Measurements from ENCODE around the gene CCDC92B.

The CCDC92B gene

DNA sequence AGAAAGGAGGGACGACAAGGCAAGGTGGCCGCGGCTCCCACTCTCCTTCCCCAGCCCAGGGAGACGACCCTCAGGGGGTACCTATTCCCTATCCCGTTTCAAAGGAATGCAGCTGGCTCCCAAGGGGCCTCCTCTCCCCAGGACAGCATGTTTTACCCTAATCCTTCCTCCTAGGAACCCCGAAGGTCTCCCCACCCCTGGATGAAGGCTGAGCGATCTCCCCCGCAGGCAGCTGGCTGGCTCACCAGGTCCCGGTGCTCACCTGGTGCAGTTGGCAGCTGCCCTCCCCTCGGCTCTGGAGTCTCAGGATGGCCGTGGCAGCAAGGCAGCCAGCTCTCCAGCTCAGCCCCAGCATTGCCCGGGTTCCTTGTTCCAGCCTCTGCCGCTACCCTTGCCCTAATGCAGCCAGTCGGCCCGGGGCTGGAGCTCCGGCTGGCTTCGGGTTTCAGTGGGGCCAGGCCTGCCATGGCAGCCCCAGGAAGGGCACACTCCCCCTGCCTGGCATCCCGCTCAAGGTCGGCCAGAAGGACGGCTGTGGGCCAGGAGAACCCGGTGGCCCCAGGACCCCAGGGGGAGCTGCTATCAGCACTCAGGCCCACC is 42.4 kb downstream of the CCDC92B start:
- H3K4me2 ChIP-seq, result peak overlapping the region; percentile 99
- peaks cover 94% of the 10 kb centered on the region for H4K20me1 ChIP-seq
- no peak overlapping the region for H3K4me3 ChIP-seq
- H3K9me3 ChIP-seq, result no peaks in the 10 kb centered on the region
- no peak for TF ChIP-seq Cebpa-rat (IDR thresholded peaks at IDR 0.05)
- peaks cover 58% of the 10 kb centered on the region for H3K36me3 ChIP-seq
- H3K27me3 ChIP-seq, result no peaks in the 10 kb centered on the region
- peak overlapping the region; percentile 72 for H3K27ac ChIP-seq
- peak overlapping the region; percentile 96; the same call in 1 of the 2 replicates for H3K9ac ChIP-seq
- peaks cover 62% of the 10 kb centered on the region for H3K4me1 ChIP-seq

DNA sequence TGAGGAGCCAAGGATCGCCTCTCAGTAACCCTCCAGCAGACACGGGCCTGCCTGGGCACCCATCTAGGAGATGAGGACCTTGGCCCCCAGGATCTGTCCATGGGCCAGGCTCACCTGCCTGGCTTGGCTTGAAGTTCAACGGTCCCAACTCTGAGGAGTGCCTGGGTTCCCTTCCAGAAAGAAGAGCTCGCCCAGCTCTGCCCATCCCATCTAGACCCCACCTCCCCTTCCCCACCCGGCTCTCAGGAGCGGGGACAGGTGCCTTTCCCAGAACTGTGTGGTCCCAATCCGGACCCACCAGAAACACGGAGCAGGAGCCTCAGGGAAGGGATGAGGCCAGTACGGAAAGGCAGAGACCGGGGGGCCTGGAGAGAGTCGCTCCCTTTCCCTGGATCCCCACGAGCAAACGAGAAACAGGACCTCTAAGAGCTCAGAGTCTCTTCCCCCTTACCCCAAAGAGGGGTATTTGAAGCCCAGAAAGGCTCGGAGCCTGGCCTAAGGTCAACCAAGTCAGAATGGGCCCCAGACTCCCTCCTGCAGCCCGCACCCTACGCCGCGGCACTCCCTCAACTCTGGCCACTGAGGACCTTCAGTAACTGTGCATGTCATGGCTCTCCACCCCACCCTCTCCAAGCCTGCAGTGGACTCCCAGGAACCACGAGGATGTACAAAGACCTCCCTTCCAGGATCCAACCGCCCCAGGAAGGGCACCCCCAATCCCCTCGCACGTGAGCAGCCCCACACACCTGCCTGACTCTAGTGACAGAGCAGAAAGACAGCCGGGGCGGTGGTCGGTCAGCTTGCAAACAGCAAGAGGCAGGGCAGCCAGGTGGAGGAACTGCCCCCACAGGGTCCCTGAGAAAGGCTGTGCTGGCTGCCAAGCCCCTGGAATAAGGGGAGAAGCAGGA is 43.3 kb downstream of the CCDC92B start:
- Histone ChIP-seq H3K9ac (peak overlapping the region; percentile 96; the same call in 1 of the 2 replicates), H3K27me3 (no peaks in the 10 kb centered on the region), H3K4me2 (peak overlapping the region; percentile 30; the same call in 1 of the 2 replicates), H3K27ac (peak overlapping the region; percentile 35; the same call in 1 of the 2 replicates), H3K4me3 (no peak overlapping the region), H3K9me3 (no peaks in the 10 kb centered on the region), H4K20me1 (peaks cover 99% of the 10 kb centered on the region), H3K4me1 (peaks cover 61% of the 10 kb centered on the region), H3K36me3 (peaks cover 67% of the 10 kb centered on the region)
- TF ChIP-seq Cebpa-rat (IDR thresholded peaks at IDR 0.05), result no peak

DNA sequence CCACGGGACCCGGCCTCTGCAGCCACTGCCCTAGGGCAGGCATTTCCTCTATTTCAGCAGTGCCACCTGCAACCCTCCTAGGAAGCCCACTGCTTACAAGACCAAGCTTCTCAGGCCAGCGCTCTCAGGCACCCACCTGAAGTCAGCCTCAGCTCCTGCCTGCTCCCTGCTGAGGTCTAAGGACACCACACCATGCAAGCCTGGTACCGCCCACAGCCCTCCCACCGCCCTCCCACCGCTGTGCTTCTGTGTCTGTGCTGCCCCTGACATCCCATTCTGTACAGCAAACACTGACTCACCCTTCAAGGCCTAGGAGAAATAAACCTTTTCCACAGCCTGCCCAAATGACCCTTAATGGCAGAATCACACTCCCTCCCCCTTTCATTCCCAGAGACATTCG is 44.2 kb downstream of the CCDC92B start:
- Histone ChIP-seq H3K4me1 (peaks cover 56% of the 10 kb centered on the region), H3K27me3 (no peaks in the 10 kb centered on the region), H3K9me3 (no peaks in the 10 kb centered on the region), H3K4me2 (peak overlapping the region; percentile 30; the same call in 1 of the 2 replicates), H4K20me1 (peaks cover 99% of the 10 kb centered on the region), H3K36me3 (peaks cover 76% of the 10 kb centered on the region), H3K27ac (0 out of 2 replicates have a peak overlapping the region, but pooled peaks have one; percentile 35), H3K9ac (0 out of 2 replicates have a peak overlapping the region, but pooled peaks have one; percentile 96), H3K4me3 (no peak overlapping the region)
- no peak for TF ChIP-seq Cebpa-rat (IDR thresholded peaks at IDR 0.05)

DNA sequence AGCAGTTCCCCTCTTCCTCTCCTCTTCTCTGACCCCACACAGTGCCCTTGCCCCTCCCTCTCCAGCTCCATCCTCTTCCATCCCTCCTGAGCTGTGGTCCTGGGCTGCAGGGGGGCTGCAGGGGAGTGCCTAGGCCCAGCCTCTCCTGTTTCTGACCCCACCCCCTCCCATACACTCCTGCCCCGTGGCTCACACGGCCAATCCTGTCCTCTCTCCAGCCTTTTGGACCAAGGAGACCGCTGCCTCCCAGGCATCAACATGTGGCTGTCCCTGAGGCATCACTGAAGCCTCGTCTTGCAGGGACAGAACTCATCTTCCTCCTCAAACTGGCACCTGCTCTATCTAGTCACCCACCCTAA is 44.6 kb downstream of the CCDC92B start:
- TF ChIP-seq Cebpa-rat (IDR thresholded peaks at IDR 0.05), result no peak
- peaks cover 52% of the 10 kb centered on the region for H3K4me1 ChIP-seq
- H3K36me3 ChIP-seq, result peaks cover 80% of the 10 kb centered on the region
- H4K20me1 ChIP-seq, result peaks cover 99% of the 10 kb centered on the region
- no peak overlapping the region for H3K27ac ChIP-seq
- no peak overlapping the region for H3K4me3 ChIP-seq
- H3K9me3 ChIP-seq, result no peaks in the 10 kb centered on the region
- peak overlapping the region; percentile 30; the same call in 1 of the 2 replicates for H3K4me2 ChIP-seq
- H3K27me3 ChIP-seq, result no peaks in the 10 kb centered on the region
- H3K9ac ChIP-seq, result no peak overlapping the region

DNA sequence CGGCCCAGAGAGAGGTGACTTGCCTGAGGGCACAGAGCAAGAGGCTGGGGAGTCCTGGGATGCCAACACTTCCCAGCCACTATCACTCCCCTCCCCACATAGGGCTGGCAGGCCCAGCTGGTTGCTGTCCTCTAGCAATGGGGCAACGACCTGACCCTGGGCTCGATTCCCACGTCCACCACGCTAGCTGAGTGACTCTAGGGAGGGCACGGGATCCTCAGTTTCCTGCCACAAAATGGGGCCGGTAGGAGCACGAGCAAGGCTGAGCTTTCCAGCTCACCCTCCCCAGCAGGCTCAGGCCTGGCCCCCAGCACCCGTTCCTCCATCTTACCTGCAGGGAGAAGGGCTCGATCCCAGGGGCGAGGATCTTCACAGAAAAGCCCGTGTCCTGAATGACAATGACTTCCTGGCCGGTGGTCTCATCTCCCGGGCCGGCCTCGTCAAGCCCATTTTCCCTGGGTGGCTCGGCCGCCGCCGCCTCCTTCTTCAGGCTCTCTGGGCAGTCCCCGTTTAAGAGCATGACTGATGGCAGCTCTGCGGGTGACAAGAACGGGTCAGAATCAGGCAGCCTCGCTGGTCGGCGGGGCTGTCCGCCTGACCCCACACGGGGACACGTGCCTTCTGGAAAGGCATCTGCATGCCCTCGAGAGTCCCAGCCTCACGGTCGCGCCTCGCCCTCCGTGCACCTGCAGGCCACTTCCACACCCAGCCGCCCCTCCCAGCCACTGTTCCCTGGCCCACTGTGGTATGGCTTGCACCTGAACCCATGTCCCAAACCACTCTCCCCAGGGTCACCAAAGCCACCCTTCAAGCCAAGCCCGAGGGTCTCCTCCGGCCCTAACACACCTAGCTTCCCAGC is 45.2 kb downstream of the CCDC92B start:
- TF ChIP-seq Cebpa-rat (IDR thresholded peaks at IDR 0.05), result no peak
- no peaks in the 10 kb centered on the region for H3K9me3 ChIP-seq
- peaks cover 46% of the 10 kb centered on the region for H3K4me1 ChIP-seq
- no peak overlapping the region for H3K4me3 ChIP-seq
- H3K9ac ChIP-seq, result no peak overlapping the region
- peaks cover 86% of the 10 kb centered on the region for H3K36me3 ChIP-seq
- no peaks in the 10 kb centered on the region for H3K27me3 ChIP-seq
- no peak overlapping the region for H3K4me2 ChIP-seq
- H3K27ac ChIP-seq, result no peak overlapping the region
- peaks cover 95% of the 10 kb centered on the region for H4K20me1 ChIP-seq

DNA sequence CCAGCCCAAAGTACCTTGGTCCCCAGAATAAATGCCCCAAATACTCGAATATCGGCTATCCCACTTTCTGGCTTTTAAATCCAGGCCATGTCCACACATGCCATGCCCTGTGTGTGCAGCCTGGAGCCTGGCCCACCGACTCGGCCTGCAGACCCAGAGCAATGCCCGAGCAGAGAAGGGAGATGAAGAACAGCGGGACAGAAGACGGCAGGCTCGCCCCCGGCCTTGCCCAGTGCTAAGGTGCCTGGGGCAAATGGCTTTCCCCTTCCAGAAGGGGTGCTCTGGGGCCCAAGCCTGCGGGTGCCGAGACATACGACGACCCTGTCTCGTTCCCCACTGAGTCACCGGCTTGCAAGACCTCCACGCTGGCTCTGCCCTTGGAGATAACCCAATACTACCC is 45.8 kb downstream of the CCDC92B start:
- peaks cover 39% of the 10 kb centered on the region for H3K4me1 ChIP-seq
- H3K36me3 ChIP-seq, result peaks cover 92% of the 10 kb centered on the region
- H4K20me1 ChIP-seq, result peaks cover 95% of the 10 kb centered on the region
- H3K9me3 ChIP-seq, result no peaks in the 10 kb centered on the region
- H3K4me3 ChIP-seq, result no peak overlapping the region
- H3K9ac ChIP-seq, result no peak overlapping the region
- no peak overlapping the region for H3K4me2 ChIP-seq
- no peak for TF ChIP-seq Cebpa-rat (IDR thresholded peaks at IDR 0.05)
- H3K27ac ChIP-seq, result no peak overlapping the region
- H3K27me3 ChIP-seq, result no peaks in the 10 kb centered on the region

DNA sequence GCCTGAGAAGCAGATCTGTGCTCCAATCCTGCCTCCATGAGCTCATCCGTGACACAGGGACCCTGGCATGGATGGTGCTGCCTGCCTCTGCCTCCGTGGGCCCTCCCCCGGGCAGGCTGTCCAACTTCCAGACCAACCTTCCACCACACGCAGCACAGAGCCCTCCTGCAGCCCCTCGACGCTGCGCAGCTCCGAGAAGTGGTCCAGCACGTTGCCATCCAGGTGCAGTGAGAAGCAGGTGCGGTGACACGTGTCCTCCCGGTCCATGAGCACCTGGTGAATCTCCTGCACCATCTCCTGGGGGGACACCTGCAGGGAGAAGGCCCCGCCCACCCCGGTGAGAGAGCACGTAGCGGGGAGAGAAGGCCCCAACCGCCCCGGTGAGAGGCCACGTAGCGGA is 46.3 kb downstream of the CCDC92B start:
- H3K27ac ChIP-seq, result no peak overlapping the region
- H3K4me2 ChIP-seq, result no peak overlapping the region
- no peaks in the 10 kb centered on the region for H3K27me3 ChIP-seq
- H3K9me3 ChIP-seq, result no peaks in the 10 kb centered on the region
- H3K4me1 ChIP-seq, result peaks cover 35% of the 10 kb centered on the region
- no peak overlapping the region for H3K9ac ChIP-seq
- H3K4me3 ChIP-seq, result no peak overlapping the region
- TF ChIP-seq Cebpa-rat (IDR thresholded peaks at IDR 0.05), result no peak
- peaks cover 96% of the 10 kb centered on the region for H3K36me3 ChIP-seq
- H4K20me1 ChIP-seq, result peaks cover 95% of the 10 kb centered on the region

DNA sequence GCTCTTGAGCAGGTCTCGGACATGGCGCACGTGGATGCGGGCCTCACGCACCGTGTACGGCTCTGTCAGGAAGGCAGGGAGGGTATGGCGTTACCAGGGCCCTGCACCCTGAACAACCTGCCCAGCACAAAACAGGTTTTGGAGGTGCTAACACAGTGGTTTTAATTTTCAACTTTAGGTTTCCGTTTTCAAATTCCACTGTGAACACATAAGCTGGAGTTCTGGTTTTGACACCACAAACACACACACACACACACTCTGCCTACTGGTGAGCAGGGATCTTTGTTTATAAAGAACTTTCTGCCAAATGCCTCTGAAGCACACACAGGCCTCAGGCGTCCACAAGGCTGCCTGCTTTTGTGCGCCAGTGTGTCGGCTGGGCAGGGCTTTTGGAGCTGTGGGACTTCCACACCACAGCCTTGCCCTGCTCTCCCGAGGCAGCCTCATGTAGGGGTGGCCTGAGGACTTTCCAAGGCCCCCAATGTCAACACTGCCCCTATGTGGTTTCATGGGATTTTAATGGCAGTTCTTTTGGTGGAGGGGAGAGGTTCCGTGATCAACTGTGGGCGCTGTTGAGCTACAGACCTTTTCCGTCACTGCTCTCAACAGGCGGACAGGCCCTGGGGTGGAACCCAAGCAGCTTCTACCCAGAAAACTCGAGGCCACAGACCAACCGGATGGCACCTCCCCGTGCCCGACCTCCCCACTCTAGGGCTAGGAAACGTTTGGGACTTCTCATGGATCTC is 47.3 kb downstream of the CCDC92B start:
- Histone ChIP-seq H3K27ac (no peak overlapping the region), H3K36me3 (peaks cover 98% of the 10 kb centered on the region)
- no peak for TF ChIP-seq Cebpa-rat (IDR thresholded peaks at IDR 0.05)

More for the DNA sequence above, 47.3 kb downstream of the CCDC92B start:
- no peak overlapping the region for H3K9ac ChIP-seq
- H3K9me3 ChIP-seq, result no peaks in the 10 kb centered on the region
- H3K4me1 ChIP-seq, result peaks cover 25% of the 10 kb centered on the region
- no peak overlapping the region for H3K4me3 ChIP-seq
- no peak overlapping the region for H3K4me2 ChIP-seq
- H3K27me3 ChIP-seq, result no peaks in the 10 kb centered on the region
- H4K20me1 ChIP-seq, result peaks cover 95% of the 10 kb centered on the region

Data from BLaER1 (cell line).